ENCODE results near the gene OLFM2.
"Not testable (repeated sequence)": the region's sequence is repeated elsewhere in the genome, so short reads cannot be mapped to it uniquely, and the experiment has no call there.

Gene OLFM2

GRCh38 chr19:9941231-9941630 is 4.9 kb upstream of the OLFM2 start:
- no peaks in the 10 kb centered on the region for H3K36me3 ChIP-seq (ENCODE audit: insufficient read depth, low read depth, low read length)
- no peak overlapping the region for H3K9ac ChIP-seq (ENCODE audit: low read depth, low read length)
- 0 out of 2 replicates have a peak, but pooled peaks cover 6% of the 10 kb centered on the region for H3K27me3 ChIP-seq (ENCODE audit: insufficient read depth, low read length)
- no peak overlapping the region for H3K27ac ChIP-seq (ENCODE audit: low read length)
- no peak overlapping the region for H3K4me3 ChIP-seq (ENCODE audit: low read length)
- peaks cover 13% of the 10 kb centered on the region for H3K9me3 ChIP-seq (ENCODE audit: insufficient read depth, low read depth, low read length)
- peaks cover 6% of the 10 kb centered on the region; the same call in 1 of the 2 replicates for H3K4me1 ChIP-seq (ENCODE audit: insufficient read depth, low read length)

DNA sequence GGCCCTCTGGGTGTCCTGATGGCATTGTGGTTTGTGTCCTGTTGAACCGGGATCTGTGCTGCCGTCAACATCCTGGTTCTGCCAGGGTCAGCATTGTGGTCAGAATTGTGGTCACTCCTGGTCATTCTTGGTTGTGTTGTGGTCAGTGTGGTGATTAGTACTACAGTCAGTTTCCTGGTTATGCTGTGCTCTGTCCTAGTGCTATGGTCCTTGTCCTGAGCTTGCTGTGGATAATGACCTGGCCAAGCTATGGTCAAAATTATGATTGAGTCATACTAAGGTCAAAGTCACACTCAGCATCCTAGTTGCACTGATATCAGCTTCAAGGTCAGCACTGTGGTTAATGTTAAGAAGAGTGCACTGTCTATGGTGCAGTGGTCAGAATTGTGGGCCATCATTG is 4.5 kb upstream of the OLFM2 start:
- Histone ChIP-seq H3K27me3 (ENCODE audit: insufficient read depth, low read length) (peaks cover 7% of the 10 kb centered on the region), H3K4me3 (ENCODE audit: low read length) (no peak overlapping the region), H3K9ac (ENCODE audit: low read depth, low read length) (no peak overlapping the region), H3K4me1 (ENCODE audit: insufficient read depth, low read length) (peaks cover 6% of the 10 kb centered on the region; the same call in 1 of the 2 replicates), H3K9me3 (ENCODE audit: insufficient read depth, low read depth, low read length) (peaks cover 13% of the 10 kb centered on the region), H3K27ac (ENCODE audit: low read length) (no peak overlapping the region), H3K36me3 (ENCODE audit: insufficient read depth, low read depth, low read length) (no peaks in the 10 kb centered on the region)

GRCh38 chr19:9939301-9939913 is 3.1 kb upstream of the OLFM2 start:
- no peak overlapping the region for H3K9ac ChIP-seq (ENCODE audit: low read depth, low read length)
- peaks cover 21% of the 10 kb centered on the region for H3K27me3 ChIP-seq (ENCODE audit: insufficient read depth, low read length)
- H3K4me1 ChIP-seq (ENCODE audit: insufficient read depth, low read length) = peaks cover 4% of the 10 kb centered on the region; the same call in 1 of the 2 replicates
- H3K4me3 ChIP-seq (ENCODE audit: low read length) = no peak overlapping the region
- H3K27ac ChIP-seq (ENCODE audit: low read length) = no peak overlapping the region
- H3K36me3 ChIP-seq (ENCODE audit: insufficient read depth, low read depth, low read length) = no peaks in the 10 kb centered on the region
- peaks cover 13% of the 10 kb centered on the region for H3K9me3 ChIP-seq (ENCODE audit: insufficient read depth, low read depth, low read length)

DNA sequence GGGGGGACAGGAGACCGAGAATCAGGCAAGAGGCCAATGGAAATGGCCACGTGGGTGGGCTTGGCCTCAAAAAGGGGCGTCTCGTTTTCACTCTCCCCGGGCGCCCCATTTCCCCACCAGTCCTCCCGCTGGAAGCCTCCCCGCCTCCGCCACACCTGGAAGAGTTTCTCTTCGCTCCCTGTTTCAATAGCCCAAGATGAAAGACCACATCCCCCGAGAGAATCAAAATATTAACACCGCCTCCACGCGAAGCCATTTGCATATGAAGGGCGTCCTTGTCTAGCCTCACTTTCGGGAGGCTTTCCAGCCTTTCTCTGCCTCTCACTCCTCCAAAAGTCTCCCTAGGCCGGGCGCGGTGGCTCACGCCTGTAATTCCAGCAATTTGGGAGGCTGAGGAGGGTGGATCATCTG is 691 bp upstream of the OLFM2 start:
- Histone ChIP-seq H3K4me1 (ENCODE audit: insufficient read depth, low read length) (peaks cover 6% of the 10 kb centered on the region; the same call in 1 of the 2 replicates), H3K9me3 (ENCODE audit: insufficient read depth, low read depth, low read length) (peaks cover 6% of the 10 kb centered on the region), H3K27ac (ENCODE audit: low read length) (no peak overlapping the region), H3K27me3 (ENCODE audit: insufficient read depth, low read length) (peaks cover 20% of the 10 kb centered on the region), H3K4me3 (ENCODE audit: low read length) (peak overlapping the region; percentile 71), H3K9ac (ENCODE audit: low read depth, low read length) (peak overlapping the region; percentile 66; the same call in 1 of the 2 replicates), H3K36me3 (ENCODE audit: insufficient read depth, low read depth, low read length) (no peaks in the 10 kb centered on the region)

GRCh38 chr19:9935506-9936325 is 599 bp downstream of the OLFM2 start:
- Histone ChIP-seq H3K36me3 (ENCODE audit: insufficient read depth, low read depth, low read length) (no peaks in the 10 kb centered on the region), H3K9me3 (ENCODE audit: insufficient read depth, low read depth, low read length) (no peaks in the 10 kb centered on the region), H3K4me1 (ENCODE audit: insufficient read depth, low read length) (peaks cover 6% of the 10 kb centered on the region; the same call in 1 of the 2 replicates), H3K27ac (ENCODE audit: low read length) (no peak overlapping the region), H3K27me3 (ENCODE audit: insufficient read depth, low read length) (peaks cover 20% of the 10 kb centered on the region), H3K4me3 (ENCODE audit: low read length) (peak overlapping the region; percentile 76), H3K9ac (ENCODE audit: low read depth, low read length) (peak overlapping the region; percentile 63; the same call in 1 of the 2 replicates)

DNA sequence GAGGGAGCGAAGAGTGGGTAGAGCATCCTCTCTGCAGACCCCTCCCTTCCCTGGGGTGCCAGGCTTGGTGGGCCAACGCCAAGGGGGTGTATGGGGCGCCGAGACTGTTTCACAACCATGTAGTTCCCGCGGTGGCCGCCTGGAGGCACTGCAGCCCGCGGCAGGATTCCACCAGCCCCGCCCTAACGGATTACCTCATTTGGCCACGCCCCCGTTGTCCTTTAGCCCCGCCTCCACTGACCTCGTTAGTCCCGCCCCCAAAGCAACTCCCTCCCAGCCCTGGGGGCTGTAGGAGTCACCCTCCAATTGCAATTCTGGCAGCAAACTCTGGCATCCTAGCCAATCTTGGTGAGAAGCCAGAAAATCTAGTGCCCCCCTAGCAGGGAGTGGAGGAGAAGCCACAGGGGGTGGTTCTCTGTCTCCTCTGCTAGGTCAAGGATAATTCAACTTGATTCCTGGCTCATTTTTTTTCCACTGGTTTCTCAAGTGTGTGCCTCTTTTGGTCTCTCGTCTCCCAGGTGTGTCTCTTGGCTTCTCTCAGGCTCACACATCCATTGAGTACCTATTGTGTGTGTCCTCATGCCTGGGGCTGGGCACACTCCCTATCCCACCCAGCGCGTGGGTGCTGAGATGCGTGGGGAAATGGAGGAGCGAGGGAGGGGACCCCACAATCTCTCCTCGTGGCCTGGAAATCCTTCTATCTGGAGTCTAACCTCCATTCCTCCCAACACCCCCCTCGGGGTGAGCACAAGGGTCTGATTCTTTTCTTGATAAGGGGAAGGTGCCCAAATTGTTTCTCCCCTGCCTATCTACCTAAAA is 2.0 kb downstream of the OLFM2 start:
- no peaks in the 10 kb centered on the region for H3K36me3 ChIP-seq (ENCODE audit: insufficient read depth, low read depth, low read length)
- H3K9ac ChIP-seq (ENCODE audit: low read depth, low read length) = peak overlapping the region; percentile 54; the same call in 1 of the 2 replicates
- H3K27me3 ChIP-seq (ENCODE audit: insufficient read depth, low read length) = peaks cover 20% of the 10 kb centered on the region
- H3K4me3 ChIP-seq (ENCODE audit: low read length) = peak overlapping the region; percentile 76
- no peaks in the 10 kb centered on the region for H3K9me3 ChIP-seq (ENCODE audit: insufficient read depth, low read depth, low read length)
- H3K4me1 ChIP-seq (ENCODE audit: insufficient read depth, low read length) = peaks cover 6% of the 10 kb centered on the region; the same call in 1 of the 2 replicates
- no peak overlapping the region for H3K27ac ChIP-seq (ENCODE audit: low read length)

GRCh38 chr19:9932835-9933234 is 3.5 kb downstream of the OLFM2 start:
- peaks cover 16% of the 10 kb centered on the region for H3K27me3 ChIP-seq (ENCODE audit: insufficient read depth, low read length)
- H3K9ac ChIP-seq (ENCODE audit: low read depth, low read length) = no peak overlapping the region
- no peaks in the 10 kb centered on the region for H3K9me3 ChIP-seq (ENCODE audit: insufficient read depth, low read depth, low read length)
- H3K36me3 ChIP-seq (ENCODE audit: insufficient read depth, low read depth, low read length) = 0 out of 2 replicates have a peak, but pooled peaks cover 5% of the 10 kb centered on the region
- H3K4me3 ChIP-seq (ENCODE audit: low read length) = no peak overlapping the region
- H3K4me1 ChIP-seq (ENCODE audit: insufficient read depth, low read length) = peaks cover 6% of the 10 kb centered on the region; the same call in 1 of the 2 replicates
- no peak overlapping the region for H3K27ac ChIP-seq (ENCODE audit: low read length)

- Histone ChIP-seq H3K9me3 (ENCODE audit: insufficient read depth, low read depth, low read length) (no peaks in the 10 kb centered on the region), H3K4me1 (ENCODE audit: insufficient read depth, low read length) (peaks cover 6% of the 10 kb centered on the region; the same call in 1 of the 2 replicates), H3K9ac (ENCODE audit: low read depth, low read length) (no peak overlapping the region), H3K27me3 (ENCODE audit: insufficient read depth, low read length) (peaks cover 16% of the 10 kb centered on the region), H3K4me3 (ENCODE audit: low read length) (no peak overlapping the region), H3K27ac (ENCODE audit: low read length) (no peak overlapping the region), H3K36me3 (ENCODE audit: insufficient read depth, low read depth, low read length) (0 out of 2 replicates have a peak, but pooled peaks cover 5% of the 10 kb centered on the region)
Measured at GRCh38 chr19:9931629-9932028, 4.7 kb downstream of the OLFM2 start.

DNA sequence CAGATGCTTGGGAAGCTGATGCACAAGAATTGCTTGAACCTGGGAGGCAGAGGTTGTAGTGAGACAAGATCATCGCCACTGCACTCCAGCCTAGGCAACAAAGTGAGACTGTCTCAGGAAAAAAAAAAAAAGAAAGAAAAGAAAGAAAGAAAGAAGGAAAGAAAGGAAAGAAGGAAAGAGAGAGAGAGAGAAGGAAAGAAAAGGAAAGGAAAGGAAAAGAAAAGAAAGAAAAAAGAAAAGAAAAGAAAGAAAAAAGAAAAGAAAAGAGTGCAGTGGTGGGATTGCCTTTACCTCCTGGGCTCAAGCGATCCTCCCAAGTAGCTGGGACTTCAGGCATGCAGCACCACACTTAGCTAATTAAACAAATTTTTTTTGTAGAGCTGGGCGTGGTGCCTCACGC is 12.9 kb downstream of the OLFM2 start:
- Histone ChIP-seq H3K4me3 (ENCODE audit: low read length) (no peak overlapping the region), H3K27me3 (ENCODE audit: insufficient read depth, low read length) (no peaks in the 10 kb centered on the region), H3K9ac (ENCODE audit: low read depth, low read length) (no peak overlapping the region), H3K4me1 (ENCODE audit: insufficient read depth, low read length) (no peaks in the 10 kb centered on the region), H3K36me3 (ENCODE audit: insufficient read depth, low read depth, low read length) (no peaks in the 10 kb centered on the region), H3K27ac (ENCODE audit: low read length) (no peak overlapping the region), H3K9me3 (ENCODE audit: insufficient read depth, low read depth, low read length) (no peaks in the 10 kb centered on the region)

- H3K36me3 ChIP-seq (ENCODE audit: insufficient read depth, low read depth, low read length); H3K9ac ChIP-seq (ENCODE audit: low read depth, low read length); H3K27ac ChIP-seq (ENCODE audit: low read length); H3K27me3 ChIP-seq (ENCODE audit: insufficient read depth, low read length); H3K4me1 ChIP-seq (ENCODE audit: insufficient read depth, low read length); H3K9me3 ChIP-seq (ENCODE audit: insufficient read depth, low read depth, low read length); H3K4me3 ChIP-seq (ENCODE audit: low read length): not testable (repeated sequence)
Measured at GRCh38 chr19:9922782-9923379, 13.4 kb downstream of the OLFM2 start.

- Histone ChIP-seq H3K36me3 (ENCODE audit: insufficient read depth, low read depth, low read length) (no peaks in the 10 kb centered on the region), H3K4me1 (ENCODE audit: insufficient read depth, low read length) (0 out of 2 replicates have a peak, but pooled peaks cover 5% of the 10 kb centered on the region), H3K9ac (ENCODE audit: low read depth, low read length) (no peak overlapping the region), H3K9me3 (ENCODE audit: insufficient read depth, low read depth, low read length) (no peaks in the 10 kb centered on the region), H3K27me3 (ENCODE audit: insufficient read depth, low read length) (peaks cover 15% of the 10 kb centered on the region), H3K4me3 (ENCODE audit: low read length) (no peak overlapping the region), H3K27ac (ENCODE audit: low read length) (no peak overlapping the region)
Measured at GRCh38 chr19:9917321-9917720, 19.0 kb downstream of the OLFM2 start.
